Measurements from ENCODE around the gene KRT1. TPM values are rescaled to one million over a fixed set of nuclear protein-coding genes. Genes with fewer than 3 reads are reported as not detected.

KRT1 gene
- total and polyA plus RNA-seq, 3 donors from 2014 or later: 0.20 TPM; not detected in 2

DNA sequence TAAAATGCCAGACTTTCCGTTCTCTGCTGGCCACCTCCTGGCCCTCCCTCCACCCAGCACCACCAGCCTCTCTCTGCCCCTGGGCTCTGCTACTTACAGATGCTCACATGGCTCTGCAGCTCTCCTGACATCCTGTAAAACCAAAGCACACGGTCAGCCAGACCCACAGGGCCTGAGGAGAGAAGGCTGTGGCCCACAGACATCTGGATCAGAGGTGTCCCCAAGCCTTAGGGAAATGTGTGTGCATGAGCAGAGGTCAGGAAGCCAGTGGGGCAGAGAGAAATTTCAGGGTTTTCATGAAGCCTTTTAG lies 11.6 kb upstream of the KRT1 start:
- H3K4me1 ChIP-seq: peaks cover 8% of the 10 kb centered on the region
- H3K4me3 ChIP-seq: no peak overlapping the region
- no peak overlapping the region for H3K27ac ChIP-seq
- TF ChIP-seq, protein P1, sequence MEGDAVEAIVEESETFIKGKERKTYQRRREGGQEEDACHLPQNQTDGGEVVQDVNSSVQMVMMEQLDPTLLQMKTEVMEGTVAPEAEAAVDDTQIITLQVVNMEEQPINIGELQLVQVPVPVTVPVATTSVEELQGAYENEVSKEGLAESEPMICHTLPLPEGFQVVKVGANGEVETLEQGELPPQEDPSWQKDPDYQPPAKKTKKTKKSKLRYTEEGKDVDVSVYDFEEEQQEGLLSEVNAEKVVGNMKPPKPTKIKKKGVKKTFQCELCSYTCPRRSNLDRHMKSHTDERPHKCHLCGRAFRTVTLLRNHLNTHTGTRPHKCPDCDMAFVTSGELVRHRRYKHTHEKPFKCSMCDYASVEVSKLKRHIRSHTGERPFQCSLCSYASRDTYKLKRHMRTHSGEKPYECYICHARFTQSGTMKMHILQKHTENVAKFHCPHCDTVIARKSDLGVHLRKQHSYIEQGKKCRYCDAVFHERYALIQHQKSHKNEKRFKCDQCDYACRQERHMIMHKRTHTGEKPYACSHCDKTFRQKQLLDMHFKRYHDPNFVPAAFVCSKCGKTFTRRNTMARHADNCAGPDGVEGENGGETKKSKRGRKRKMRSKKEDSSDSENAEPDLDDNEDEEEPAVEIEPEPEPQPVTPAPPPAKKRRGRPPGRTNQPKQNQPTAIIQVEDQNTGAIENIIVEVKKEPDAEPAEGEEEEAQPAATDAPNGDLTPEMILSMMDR (IDR thresholded peaks at IDR 0.05): no peak
- TF ChIP-seq POLR2A (IDR thresholded peaks at IDR 0.05): no peak
- H3K9me3 ChIP-seq: no peaks in the 10 kb centered on the region
- H3K36me3 ChIP-seq (ENCODE audit: low read depth, missing control alignments): no peaks in the 10 kb centered on the region
- H3K27me3 ChIP-seq: no peaks in the 10 kb centered on the region
- WGBS, 2 donors: 32 to 47% methylated on average over 2 of the region's 2 CpGs
- no peak for DNase-seq
- intact Hi-C loops (cut with DNase I; ENCODE audit: low total_unique reads): no loop called here

DNA sequence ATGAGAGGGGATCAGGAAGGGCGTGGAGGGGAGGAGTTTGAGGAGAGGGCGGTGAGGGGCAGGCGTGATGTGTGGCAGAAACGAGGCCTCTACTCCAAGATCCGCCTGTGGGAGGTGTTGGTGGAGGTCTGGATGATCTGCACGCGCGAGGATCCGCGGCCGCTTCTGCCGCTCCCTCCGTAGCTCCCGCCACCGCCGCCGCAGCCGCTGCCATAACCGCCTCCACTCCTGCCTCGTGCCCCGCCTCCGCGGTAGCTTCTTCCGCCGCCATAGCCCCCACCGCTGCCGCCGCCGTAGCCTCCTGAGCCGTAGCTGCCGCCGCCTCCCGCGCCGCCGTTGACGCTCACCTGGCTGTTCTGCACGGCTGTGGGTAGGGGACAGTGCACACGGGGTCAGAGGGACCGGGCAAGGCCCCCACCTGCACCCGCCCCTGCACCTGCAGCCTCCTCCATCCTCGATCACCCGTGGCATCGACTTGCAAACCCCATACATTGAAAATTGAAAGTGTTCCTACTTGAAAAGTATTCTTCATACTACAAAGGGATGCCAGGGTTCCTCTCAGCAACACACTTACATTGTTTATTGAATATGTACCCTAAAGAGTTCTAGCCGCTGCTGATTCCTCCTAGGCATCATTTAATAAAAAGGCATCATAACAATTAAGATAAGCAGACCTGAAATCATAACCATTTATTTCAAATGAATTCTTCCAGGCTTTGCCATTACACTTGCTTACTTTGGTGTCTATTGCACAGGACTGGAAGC lies 11.1 kb upstream of the KRT1 start:
- 5 to 6% methylated on average over 25 to 41 of the region's 45 CpGs for WGBS, 2 donors
- peaks cover 8% of the 10 kb centered on the region for H3K4me1 ChIP-seq
- DNase-seq: no peak

DNA sequence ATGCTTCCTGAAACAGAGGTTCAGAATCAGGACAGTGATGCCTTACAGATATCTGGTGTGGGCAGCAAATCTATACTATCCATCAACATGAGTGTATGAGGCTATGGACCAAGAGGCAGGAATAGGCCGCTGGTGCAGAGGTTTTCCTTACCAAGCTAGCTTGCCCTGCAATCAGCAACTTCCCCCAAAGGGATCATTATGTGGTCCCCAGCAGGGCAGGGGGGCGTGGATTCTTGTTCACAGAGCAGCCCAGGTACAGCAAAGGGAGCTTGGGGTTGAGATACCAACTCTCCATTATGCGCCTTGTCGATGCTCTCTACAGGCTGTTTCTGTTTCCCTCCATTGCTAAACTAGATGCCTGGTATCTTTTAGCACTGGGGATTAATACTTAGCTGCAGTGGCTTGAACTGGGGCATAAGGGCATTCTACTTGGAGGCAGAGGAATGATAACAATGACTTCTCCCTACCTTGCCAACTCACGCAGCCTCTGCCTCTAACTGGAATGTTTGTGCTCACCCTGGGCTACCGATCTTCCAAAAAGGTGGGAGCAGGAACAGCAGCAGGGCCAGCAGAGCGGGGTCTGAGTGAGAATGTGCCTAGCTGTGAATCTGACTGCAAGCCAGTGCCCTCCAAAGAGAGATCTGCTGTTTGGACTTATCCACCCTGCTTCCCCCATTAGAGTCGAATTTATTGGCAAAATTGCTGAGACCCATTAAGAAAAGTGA lies 10.3 kb upstream of the KRT1 start:
- H3K4me1 ChIP-seq: peaks cover 8% of the 10 kb centered on the region
- peak overlapping the region; percentile 9 to 36 for H3K4me3 ChIP-seq
- intact Hi-C loops (cut with DNase I; ENCODE audit: low total_unique reads): no loop called here
- 49 to 58% methylated on average over 5 to 8 of the region's 8 CpGs for WGBS, 2 donors
- no peak overlapping the region for H3K27ac ChIP-seq
- TF ChIP-seq, protein P1 (IDR thresholded peaks at IDR 0.05): no peak
- H3K9me3 ChIP-seq: no peaks in the 10 kb centered on the region
- no peak for DNase-seq
- H3K27me3 ChIP-seq: no peaks in the 10 kb centered on the region
- H3K36me3 ChIP-seq (ENCODE audit: low read depth, missing control alignments): no peaks in the 10 kb centered on the region

More for the DNA sequence above, 11.1 kb upstream of the KRT1 start:
- no peak for TF ChIP-seq POLR2A (IDR thresholded peaks at IDR 0.05)
- TF ChIP-seq, protein P1 (IDR thresholded peaks at IDR 0.05): no peak
- no peaks in the 10 kb centered on the region for H3K27me3 ChIP-seq
- H3K36me3 ChIP-seq (ENCODE audit: low read depth, missing control alignments): no peaks in the 10 kb centered on the region
- no peaks in the 10 kb centered on the region for H3K9me3 ChIP-seq
- H3K4me3 ChIP-seq: peak overlapping the region; percentile 9 to 36
- H3K27ac ChIP-seq: no peak overlapping the region
- intact Hi-C loops (cut with DNase I; ENCODE audit: low total_unique reads): no loop called here

DNA sequence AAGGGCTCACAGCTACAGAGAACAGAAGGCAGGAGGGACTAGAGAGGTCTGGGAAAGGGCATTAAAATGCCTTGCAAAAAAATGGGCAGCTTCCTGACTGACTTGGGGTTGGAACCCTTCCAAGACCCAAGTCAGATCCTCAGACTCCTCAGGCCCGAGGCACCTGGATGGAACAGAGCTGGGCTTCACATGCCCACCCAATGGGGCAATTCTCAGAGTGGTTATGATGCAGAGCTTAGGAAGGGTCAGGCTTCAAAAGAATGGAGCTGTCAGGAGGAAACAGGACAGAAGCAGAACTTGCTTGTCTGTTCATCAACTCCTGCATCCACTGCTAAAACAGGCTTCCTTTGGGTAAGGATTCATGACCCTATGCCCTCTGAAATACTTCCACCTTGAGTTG lies 9.7 kb upstream of the KRT1 start:
- H3K36me3 ChIP-seq (ENCODE audit: low read depth, missing control alignments): no peaks in the 10 kb centered on the region
- DNase-seq: no peak
- no peak overlapping the region for H3K4me3 ChIP-seq
- WGBS, 2 donors: 83 to 100% methylated on average over 1 of the region's 1 CpG
- no peaks in the 10 kb centered on the region for H3K9me3 ChIP-seq
- H3K27me3 ChIP-seq: no peaks in the 10 kb centered on the region
- intact Hi-C loops (cut with DNase I; ENCODE audit: low total_unique reads): no loop called here
- no peak overlapping the region for H3K27ac ChIP-seq
- peaks cover 8% of the 10 kb centered on the region for H3K4me1 ChIP-seq
- no peak for TF ChIP-seq POLR2A (IDR thresholded peaks at IDR 0.05)
- TF ChIP-seq, protein P1 (IDR thresholded peaks at IDR 0.05): no peak
